ENCODE data around the gene PBLD. TPM values are rescaled to one million over a fixed set of nuclear protein-coding genes. Genes with fewer than 3 reads are reported as not detected.

PBLD gene
- total RNA-seq, 1 experiment from 2014 or later = 3.5 TPM

DNA sequence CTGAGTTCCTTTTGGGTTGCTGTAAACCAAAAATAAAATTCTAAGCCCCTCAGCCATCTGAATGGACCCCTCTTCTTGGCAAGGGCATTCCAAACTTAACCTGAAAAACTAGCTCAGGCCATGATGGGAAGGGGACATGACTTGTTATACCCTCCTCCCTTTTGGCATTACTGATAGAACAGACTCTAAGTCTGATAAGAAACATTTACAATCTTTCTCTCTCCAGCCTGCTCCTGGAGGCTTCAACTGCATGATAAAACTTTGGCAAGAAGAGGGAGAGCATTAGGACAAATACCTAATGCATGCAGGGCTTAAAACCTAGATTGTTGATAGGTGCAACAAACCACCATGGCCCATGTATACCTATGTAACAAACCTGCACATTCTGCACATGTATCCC, 59.9 kb downstream of the PBLD start:
- Histone ChIP-seq H4K20me1 (ENCODE audit: control insufficient read depth, insufficient read depth, insufficient read length) (no peaks in the 10 kb centered on the region), H4K8ac (replicated peaks; ENCODE audit: insufficient read length, low read depth, low read length) (no peak overlapping the region), H3K9ac (ENCODE audit: extremely low read depth, insufficient read length, low read length) (no peak overlapping the region), H2BK20ac (ENCODE audit: low read depth, low read length, poor library complexity, severe bottlenecking) (no peak overlapping the region), H3K18ac (ENCODE audit: insufficient read length, low read depth, low read length) (no peak overlapping the region), H3K79me1 (ENCODE audit: insufficient read depth, low read depth, low read length, poor library complexity, severe bottlenecking) (no peaks in the 10 kb centered on the region), H3T11ph (ENCODE audit: low read length) (no peak overlapping the region), H3K23ac (ENCODE audit: insufficient read length, low read depth, low read length) (no peak overlapping the region), H2BK15ac (ENCODE audit: low read depth, low read length) (no peak overlapping the region), H4K5ac (ENCODE audit: insufficient read length, low read depth, low read length) (no peak overlapping the region), H2BK12ac (ENCODE audit: insufficient read length, low read depth, low read length) (no peak overlapping the region), H2AFZ (ENCODE audit: low read length) (no peak overlapping the region), H4K91ac (ENCODE audit: insufficient read length, low read depth, low read length) (no peak overlapping the region), H2AK5ac (ENCODE audit: insufficient read length, low read length) (no peak overlapping the region), H3K27ac (ENCODE audit: insufficient read length, low read depth, low read length) (no peak overlapping the region), H3K23me2 (ENCODE audit: insufficient read length, low read depth, low read length, poor library complexity, severe bottlenecking) (no peaks in the 10 kb centered on the region), H2BK5ac (ENCODE audit: insufficient read length, low read length) (no peak overlapping the region), H3K79me2 (ENCODE audit: insufficient read depth, low read length) (no peaks in the 10 kb centered on the region), H3K4me2 (ENCODE audit: insufficient read depth, insufficient read length, low read length) (no peak overlapping the region), H3K56ac (ENCODE audit: insufficient read length, low read depth, low read length) (no peak overlapping the region), H3K27me3 (ENCODE audit: insufficient read depth, low read length) (no peaks in the 10 kb centered on the region), H3K9me3 (ENCODE audit: control insufficient read depth, low read depth, low read length) (peaks cover under 1% of the 10 kb centered on the region), H2BK120ac (ENCODE audit: low read depth, low read length, poor library complexity, severe bottlenecking) (no peak overlapping the region), H3K14ac (ENCODE audit: insufficient read depth, low read length) (no peak overlapping the region), H3K4ac (ENCODE audit: low read depth, low read length) (no peak overlapping the region), H3K4me1 (ENCODE audit: insufficient read depth, low read length) (peaks cover 2% of the 10 kb centered on the region; the same call in 1 of the 2 replicates)
- H3K36me3 Mint-ChIP-seq (ENCODE audit: insufficient read depth in 1 of 3, low read depth in 3 of 3) = peaks cover 3 to 7% (median 5%) of the 10 kb centered on the region in 3 experiments; a peak in 6 of 7 replicates
- H3K4me3 Mint-ChIP-seq = no peak overlapping the region
- DNase-seq = no peak
- peaks cover 10 to 12% of the 10 kb centered on the region in 2 experiments for H3K4me1 Mint-ChIP-seq
- H3K27me3 Mint-ChIP-seq (ENCODE audit: low read depth) = peaks cover 27% of the 10 kb centered on the region
- TF ChIP-seq, protein P1, sequence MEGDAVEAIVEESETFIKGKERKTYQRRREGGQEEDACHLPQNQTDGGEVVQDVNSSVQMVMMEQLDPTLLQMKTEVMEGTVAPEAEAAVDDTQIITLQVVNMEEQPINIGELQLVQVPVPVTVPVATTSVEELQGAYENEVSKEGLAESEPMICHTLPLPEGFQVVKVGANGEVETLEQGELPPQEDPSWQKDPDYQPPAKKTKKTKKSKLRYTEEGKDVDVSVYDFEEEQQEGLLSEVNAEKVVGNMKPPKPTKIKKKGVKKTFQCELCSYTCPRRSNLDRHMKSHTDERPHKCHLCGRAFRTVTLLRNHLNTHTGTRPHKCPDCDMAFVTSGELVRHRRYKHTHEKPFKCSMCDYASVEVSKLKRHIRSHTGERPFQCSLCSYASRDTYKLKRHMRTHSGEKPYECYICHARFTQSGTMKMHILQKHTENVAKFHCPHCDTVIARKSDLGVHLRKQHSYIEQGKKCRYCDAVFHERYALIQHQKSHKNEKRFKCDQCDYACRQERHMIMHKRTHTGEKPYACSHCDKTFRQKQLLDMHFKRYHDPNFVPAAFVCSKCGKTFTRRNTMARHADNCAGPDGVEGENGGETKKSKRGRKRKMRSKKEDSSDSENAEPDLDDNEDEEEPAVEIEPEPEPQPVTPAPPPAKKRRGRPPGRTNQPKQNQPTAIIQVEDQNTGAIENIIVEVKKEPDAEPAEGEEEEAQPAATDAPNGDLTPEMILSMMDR (conservative IDR thresholded peaks at IDR 0.05) = no peak
- no peak overlapping the region for H3K27ac Mint-ChIP-seq
- H3K9me3 Mint-ChIP-seq = peaks cover 17 to 18% of the 10 kb centered on the region in 2 experiments
